Measurements from ENCODE around the gene TEX48.

Gene TEX48

DNA sequence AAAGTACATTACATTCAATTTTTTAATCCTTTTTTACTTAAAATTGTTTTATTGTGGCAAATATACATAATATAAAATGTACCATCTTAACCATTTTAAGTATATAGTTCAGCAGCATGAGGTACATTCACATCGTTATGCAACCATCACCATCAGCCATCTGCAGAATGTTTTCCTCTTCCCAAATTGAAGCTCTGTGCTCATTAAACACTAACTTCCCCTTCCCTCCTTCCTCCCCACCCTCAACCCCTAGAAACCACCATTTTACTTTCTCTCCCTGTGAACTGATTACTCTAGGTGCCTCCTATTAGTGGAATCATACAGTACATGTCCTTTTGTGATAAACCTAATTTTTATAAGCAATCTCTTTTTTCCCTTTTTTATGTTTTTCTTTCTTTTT lies 40.0 kb downstream of the TEX48 start:
- Histone ChIP-seq H3K79me2 (ENCODE audit: control insufficient read depth, insufficient read depth, low read length) (no peaks in the 10 kb centered on the region), H3K9ac (ENCODE audit: low read length) (no peak overlapping the region), H4K8ac (ENCODE audit: low read depth, low read length) (no peak overlapping the region), H2BK5ac (ENCODE audit: low read length) (no peak overlapping the region), H3K4ac (ENCODE audit: low read depth, low read length) (no peak overlapping the region), H2BK120ac (ENCODE audit: low read depth, low read length) (no peak overlapping the region), H3K4me2 (ENCODE audit: low read length) (no peak overlapping the region), H3K4me3 (ENCODE audit: low read length) (no peak overlapping the region), H3K23ac (ENCODE audit: low read length) (no peak overlapping the region), H3K4me1 (ENCODE audit: control insufficient read depth, low read depth, low read length) (no peaks in the 10 kb centered on the region), H2BK15ac (replicated peaks; ENCODE audit: low read depth) (no peak overlapping the region), H2AK5ac (ENCODE audit: low read length) (no peak overlapping the region), H3K27ac (ENCODE audit: low read depth, low read length) (no peak overlapping the region), H3K36me3 (ENCODE audit: control insufficient read depth, insufficient read depth, low read length) (no peaks in the 10 kb centered on the region), H3K56ac (ENCODE audit: low read length) (no peak overlapping the region), H4K5ac (ENCODE audit: low read length) (no peak overlapping the region), H3K79me1 (ENCODE audit: low read length) (no peaks in the 10 kb centered on the region), H3K18ac (ENCODE audit: low read length) (no peak overlapping the region), H3K27me3 (ENCODE audit: insufficient read depth, low read length, poor library complexity) (no peaks in the 10 kb centered on the region)
- no CpG with 5 or more reads among the region's 1 CpG for WGBS (ENCODE audit: extremely low coverage, insufficient coverage, low lambda C conversion rate)
- no peak for DNase-seq

DNA sequence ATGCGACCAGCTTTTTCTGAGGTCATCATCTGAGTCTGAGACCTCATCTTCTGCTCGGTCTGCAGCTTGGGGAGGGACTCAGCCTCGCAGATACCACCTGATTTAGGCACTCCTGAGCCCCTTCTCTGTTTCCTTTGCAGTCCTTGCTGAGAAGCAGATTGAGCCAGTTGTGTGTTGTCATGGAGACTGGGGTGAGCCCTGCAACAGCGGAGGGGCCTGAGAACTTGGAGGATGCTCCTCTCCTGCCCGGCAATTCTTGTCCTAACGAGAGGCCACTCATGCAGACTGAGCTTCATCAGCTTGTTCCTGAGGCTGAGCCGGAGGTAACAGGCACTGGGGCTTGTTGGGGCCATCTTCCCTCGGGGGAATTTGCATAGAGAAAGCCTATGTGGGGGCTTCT lies 43.6 kb downstream of the TEX48 start:
- Histone ChIP-seq H4K5ac (ENCODE audit: low read length) (no peak overlapping the region), H3K23ac (ENCODE audit: low read length) (no peak overlapping the region), H3K27me3 (ENCODE audit: insufficient read depth, low read length, poor library complexity) (no peaks in the 10 kb centered on the region), H3K56ac (ENCODE audit: low read length) (no peak overlapping the region), H3K79me2 (ENCODE audit: control insufficient read depth, insufficient read depth, low read length) (no peaks in the 10 kb centered on the region), H2BK5ac (ENCODE audit: low read length) (no peak overlapping the region), H4K8ac (ENCODE audit: low read depth, low read length) (no peak overlapping the region), H2AK5ac (ENCODE audit: low read length) (no peak overlapping the region), H3K4me2 (ENCODE audit: low read length) (no peak overlapping the region), H3K4me3 (ENCODE audit: low read length) (no peak overlapping the region), H3K9ac (ENCODE audit: low read length) (no peak overlapping the region), H3K36me3 (ENCODE audit: control insufficient read depth, insufficient read depth, low read length) (no peaks in the 10 kb centered on the region), H3K18ac (ENCODE audit: low read length) (no peak overlapping the region), H3K79me1 (ENCODE audit: low read length) (no peaks in the 10 kb centered on the region), H3K4ac (ENCODE audit: low read depth, low read length) (no peak overlapping the region), H2BK120ac (ENCODE audit: low read depth, low read length) (no peak overlapping the region), H2BK15ac (replicated peaks; ENCODE audit: low read depth) (no peak overlapping the region), H3K27ac (ENCODE audit: low read depth, low read length) (no peak overlapping the region), H3K4me1 (ENCODE audit: control insufficient read depth, low read depth, low read length) (no peaks in the 10 kb centered on the region)
- no CpG with 5 or more reads among the region's 8 CpGs for WGBS (ENCODE audit: extremely low coverage, insufficient coverage, low lambda C conversion rate)
- no peak for DNase-seq

DNA sequence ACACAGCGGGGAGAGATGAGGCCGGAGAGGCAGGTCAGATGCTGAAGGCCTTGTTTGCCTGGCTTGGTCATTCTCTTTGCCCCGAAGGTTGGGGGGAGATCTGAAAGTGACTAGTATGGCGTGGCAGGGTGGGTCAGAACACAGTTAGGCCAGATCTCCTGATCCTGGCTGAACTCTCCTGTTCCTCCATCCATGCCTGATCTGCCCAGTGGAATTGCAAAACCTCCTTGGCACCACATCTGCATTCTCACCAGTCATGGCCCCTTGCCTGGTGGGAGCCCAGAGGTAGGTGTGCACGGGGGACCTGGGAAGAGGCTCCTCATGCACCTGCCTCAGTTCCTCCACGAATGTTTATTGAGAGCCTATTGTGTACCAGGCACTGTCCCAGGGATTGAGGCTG lies 47.6 kb downstream of the TEX48 start:
- Histone ChIP-seq H3K56ac (ENCODE audit: low read length) (no peak overlapping the region), H2BK120ac (ENCODE audit: low read depth, low read length) (no peak overlapping the region), H3K27ac (ENCODE audit: low read depth, low read length) (no peak overlapping the region), H3K9ac (ENCODE audit: low read length) (no peak overlapping the region), H2BK15ac (replicated peaks; ENCODE audit: low read depth) (no peak overlapping the region), H3K4me3 (ENCODE audit: low read length) (no peak overlapping the region), H3K4me2 (ENCODE audit: low read length) (no peak overlapping the region), H2AK5ac (ENCODE audit: low read length) (no peak overlapping the region), H3K36me3 (ENCODE audit: control insufficient read depth, insufficient read depth, low read length) (no peaks in the 10 kb centered on the region), H3K4me1 (ENCODE audit: control insufficient read depth, low read depth, low read length) (no peaks in the 10 kb centered on the region), H3K79me1 (ENCODE audit: low read length) (no peaks in the 10 kb centered on the region), H3K23ac (ENCODE audit: low read length) (no peak overlapping the region), H3K4ac (ENCODE audit: low read depth, low read length) (no peak overlapping the region), H4K5ac (ENCODE audit: low read length) (no peak overlapping the region), H2BK5ac (ENCODE audit: low read length) (no peak overlapping the region), H3K27me3 (ENCODE audit: insufficient read depth, low read length, poor library complexity) (no peaks in the 10 kb centered on the region), H3K79me2 (ENCODE audit: control insufficient read depth, insufficient read depth, low read length) (no peaks in the 10 kb centered on the region), H4K8ac (ENCODE audit: low read depth, low read length) (no peak overlapping the region), H3K18ac (ENCODE audit: low read length) (no peak overlapping the region)
- no peak for DNase-seq
- no CpG with 5 or more reads among the region's 6 CpGs for WGBS (ENCODE audit: extremely low coverage, insufficient coverage, low lambda C conversion rate)

DNA sequence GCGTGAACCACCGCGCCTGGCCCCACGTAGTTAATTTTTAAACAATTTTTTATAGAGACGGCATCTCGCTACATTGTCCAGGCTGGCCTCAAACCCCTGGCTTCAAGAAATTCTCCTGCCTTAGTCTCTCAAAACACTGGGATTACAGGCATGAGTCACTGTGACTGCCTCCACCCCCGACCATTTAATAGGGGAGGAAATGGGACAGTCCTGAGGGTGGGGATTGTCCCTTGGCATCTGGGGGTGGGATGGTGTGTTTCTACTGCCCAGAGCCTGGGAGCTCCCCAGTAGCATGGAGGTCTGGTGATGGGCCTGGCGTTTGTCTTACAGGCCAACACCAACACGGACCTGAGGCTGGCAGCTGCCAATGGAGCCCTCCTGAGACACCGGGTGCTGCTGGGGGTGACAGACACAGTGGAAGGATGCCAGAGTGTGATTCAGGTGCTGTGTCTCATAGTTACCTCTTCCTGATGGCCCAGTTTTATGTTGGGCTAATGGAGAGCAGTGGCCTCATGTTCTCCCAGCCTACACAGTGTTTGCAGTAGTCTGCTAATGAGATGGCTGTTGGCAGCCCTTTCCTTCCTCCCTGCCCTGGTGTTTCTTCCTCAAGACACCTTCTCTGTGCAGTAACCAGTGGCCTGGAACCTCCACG lies 48.4 kb downstream of the TEX48 start:
- WGBS (ENCODE audit: extremely low coverage, insufficient coverage, low lambda C conversion rate), result no CpG with 5 or more reads among the region's 11 CpGs
- H3K18ac ChIP-seq (ENCODE audit: low read length), result no peak overlapping the region
- H3K27ac ChIP-seq (ENCODE audit: low read depth, low read length), result no peak overlapping the region
- H3K4me3 ChIP-seq (ENCODE audit: low read length), result no peak overlapping the region
- no peak overlapping the region for H3K56ac ChIP-seq (ENCODE audit: low read length)
- H3K4ac ChIP-seq (ENCODE audit: low read depth, low read length), result no peak overlapping the region
- H2BK5ac ChIP-seq (ENCODE audit: low read length), result no peak overlapping the region
- H2BK120ac ChIP-seq (ENCODE audit: low read depth, low read length), result no peak overlapping the region
- H4K8ac ChIP-seq (ENCODE audit: low read depth, low read length), result no peak overlapping the region
- H3K27me3 ChIP-seq (ENCODE audit: insufficient read depth, low read length, poor library complexity), result no peaks in the 10 kb centered on the region
- no peaks in the 10 kb centered on the region for H3K79me1 ChIP-seq (ENCODE audit: low read length)
- H3K79me2 ChIP-seq (ENCODE audit: control insufficient read depth, insufficient read depth, low read length), result no peaks in the 10 kb centered on the region
- H2BK15ac ChIP-seq (replicated peaks; ENCODE audit: low read depth), result no peak overlapping the region
- H3K9ac ChIP-seq (ENCODE audit: low read length), result no peak overlapping the region
- no peaks in the 10 kb centered on the region for H3K4me1 ChIP-seq (ENCODE audit: control insufficient read depth, low read depth, low read length)
- H2AK5ac ChIP-seq (ENCODE audit: low read length), result no peak overlapping the region
- no peak overlapping the region for H3K4me2 ChIP-seq (ENCODE audit: low read length)
- no peaks in the 10 kb centered on the region for H3K36me3 ChIP-seq (ENCODE audit: control insufficient read depth, insufficient read depth, low read length)
- no peak overlapping the region for H4K5ac ChIP-seq (ENCODE audit: low read length)
- no peak for DNase-seq
- H3K23ac ChIP-seq (ENCODE audit: low read length), result no peak overlapping the region

DNA sequence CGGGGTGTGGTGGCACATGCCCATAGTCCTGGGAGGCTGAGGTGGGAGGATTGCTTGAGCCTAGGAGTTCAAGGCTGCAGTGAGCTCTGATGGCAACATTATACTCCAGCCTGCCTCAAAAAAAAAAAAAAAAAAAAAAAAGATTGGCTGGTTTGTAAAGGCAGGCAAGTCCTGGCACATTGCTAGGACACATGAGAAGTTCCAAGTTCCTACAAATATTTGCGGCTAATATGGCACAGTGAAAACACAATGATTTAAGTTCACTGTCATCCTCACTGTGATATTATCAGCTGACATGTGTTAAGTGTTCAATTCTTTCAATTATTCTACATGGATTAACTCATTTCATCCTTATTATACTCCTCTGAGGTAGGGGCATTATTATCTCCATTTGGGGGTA lies 50.8 kb downstream of the TEX48 start:
- no peak overlapping the region for H2AK5ac ChIP-seq (ENCODE audit: low read length)
- H3K79me2 ChIP-seq (ENCODE audit: control insufficient read depth, insufficient read depth, low read length), result no peaks in the 10 kb centered on the region
- no peak overlapping the region for H3K4ac ChIP-seq (ENCODE audit: low read depth, low read length)
- H3K4me3 ChIP-seq (ENCODE audit: low read length), result no peak overlapping the region
- no peak overlapping the region for H4K8ac ChIP-seq (ENCODE audit: low read depth, low read length)
- H3K36me3 ChIP-seq (ENCODE audit: control insufficient read depth, insufficient read depth, low read length), result no peaks in the 10 kb centered on the region
- H3K56ac ChIP-seq (ENCODE audit: low read length), result no peak overlapping the region
- no peak for DNase-seq
- no peaks in the 10 kb centered on the region for H3K79me1 ChIP-seq (ENCODE audit: low read length)
- no peak overlapping the region for H3K18ac ChIP-seq (ENCODE audit: low read length)
- no peaks in the 10 kb centered on the region for H3K27me3 ChIP-seq (ENCODE audit: insufficient read depth, low read length, poor library complexity)
- H3K27ac ChIP-seq (ENCODE audit: low read depth, low read length), result no peak overlapping the region
- no peak overlapping the region for H3K4me2 ChIP-seq (ENCODE audit: low read length)
- no peaks in the 10 kb centered on the region for H3K4me1 ChIP-seq (ENCODE audit: control insufficient read depth, low read depth, low read length)
- H4K5ac ChIP-seq (ENCODE audit: low read length), result no peak overlapping the region
- no peak overlapping the region for H3K23ac ChIP-seq (ENCODE audit: low read length)
- no peak overlapping the region for H2BK120ac ChIP-seq (ENCODE audit: low read depth, low read length)
- H3K9ac ChIP-seq (ENCODE audit: low read length), result no peak overlapping the region
- H2BK5ac ChIP-seq (ENCODE audit: low read length), result no peak overlapping the region
- no CpG with 5 or more reads among the region's 2 CpGs for WGBS (ENCODE audit: extremely low coverage, insufficient coverage, low lambda C conversion rate)
- no peak overlapping the region for H2BK15ac ChIP-seq (replicated peaks; ENCODE audit: low read depth)

DNA sequence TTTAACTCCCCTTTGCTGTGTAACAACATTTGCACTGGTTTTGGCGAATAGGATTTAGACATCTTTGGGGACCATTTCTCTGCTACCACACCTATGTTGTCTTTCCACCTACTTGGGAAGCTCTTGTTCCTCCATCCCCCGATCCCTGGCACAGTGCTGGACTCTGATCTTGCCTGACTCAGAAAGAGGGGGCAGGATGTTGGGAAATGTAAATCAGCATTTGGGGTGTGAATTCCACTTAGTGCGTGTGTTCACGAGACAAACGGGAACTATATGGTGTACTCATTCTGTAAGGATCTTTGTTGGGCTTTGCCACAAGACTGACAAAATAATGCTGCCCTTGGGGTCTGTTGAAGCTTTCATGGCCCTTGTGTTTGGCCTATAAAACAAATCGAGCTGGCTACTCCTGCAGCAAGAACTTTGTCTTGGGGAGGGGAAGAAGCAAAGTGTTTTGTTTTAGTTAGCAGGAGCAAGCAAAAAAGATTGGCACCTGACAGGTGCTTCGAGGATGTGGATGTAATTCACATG lies 52.4 kb downstream of the TEX48 start:
- WGBS (ENCODE audit: extremely low coverage, insufficient coverage, low lambda C conversion rate), result no CpG with 5 or more reads among the region's 7 CpGs
- H3K36me3 ChIP-seq (ENCODE audit: control insufficient read depth, insufficient read depth, low read length), result no peaks in the 10 kb centered on the region

More for the DNA sequence above, 52.4 kb downstream of the TEX48 start:
- no peak overlapping the region for H2AK5ac ChIP-seq (ENCODE audit: low read length)
- no peak overlapping the region for H4K5ac ChIP-seq (ENCODE audit: low read length)
- H3K9ac ChIP-seq (ENCODE audit: low read length), result no peak overlapping the region
- no peak for DNase-seq
- no peak overlapping the region for H3K27ac ChIP-seq (ENCODE audit: low read depth, low read length)
- H3K56ac ChIP-seq (ENCODE audit: low read length), result no peak overlapping the region
- H2BK15ac ChIP-seq (replicated peaks; ENCODE audit: low read depth), result no peak overlapping the region
- H3K79me2 ChIP-seq (ENCODE audit: control insufficient read depth, insufficient read depth, low read length), result no peaks in the 10 kb centered on the region
- no peaks in the 10 kb centered on the region for H3K79me1 ChIP-seq (ENCODE audit: low read length)
- H2BK120ac ChIP-seq (ENCODE audit: low read depth, low read length), result no peak overlapping the region
- H3K4me3 ChIP-seq (ENCODE audit: low read length), result no peak overlapping the region
- no peaks in the 10 kb centered on the region for H3K27me3 ChIP-seq (ENCODE audit: insufficient read depth, low read length, poor library complexity)
- no peak overlapping the region for H2BK5ac ChIP-seq (ENCODE audit: low read length)
- H3K18ac ChIP-seq (ENCODE audit: low read length), result no peak overlapping the region
- H3K4me2 ChIP-seq (ENCODE audit: low read length), result no peak overlapping the region
- no peaks in the 10 kb centered on the region for H3K4me1 ChIP-seq (ENCODE audit: control insufficient read depth, low read depth, low read length)
- no peak overlapping the region for H4K8ac ChIP-seq (ENCODE audit: low read depth, low read length)
- H3K23ac ChIP-seq (ENCODE audit: low read length), result no peak overlapping the region
- H3K4ac ChIP-seq (ENCODE audit: low read depth, low read length), result no peak overlapping the region

Measured in mesendoderm (in vitro differentiated cells).